IPS-20b (cell line): Measurements from ENCODE around the gene CNFN.
"Not testable (repeated sequence)": the region's sequence is repeated elsewhere in the genome, so short reads cannot be mapped to it uniquely, and the experiment has no call there.

Source experiments
- H3K27ac ChIP-seq: one replicate; pipeline ENCODE4 v1.5.1; 2013; ENCODE audit warnings: low read length
- H3K27me3 ChIP-seq: 2 replicates; pipeline ENCODE4 v1.6.1; 2013; ENCODE audit warnings: mild to moderate bottlenecking, low read length, inconsistent platforms; ENCODE audit not compliant: insufficient read depth
- H3K36me3 ChIP-seq: 2 replicates; pipeline ENCODE4 v1.6.1; 2013; ENCODE audit warnings: low read depth, mild to moderate bottlenecking, inconsistent platforms, low read length, moderate library complexity; ENCODE audit not compliant: insufficient read depth
- H3K4me1 ChIP-seq: 2 replicates; pipeline ENCODE4 v1.6.1; 2013; ENCODE audit warnings: mild to moderate bottlenecking, control low read depth, inconsistent platforms, low read length, moderate library complexity; ENCODE audit not compliant: insufficient read depth
- H3K4me3 ChIP-seq: 2 replicates; pipeline ENCODE4 v1.5.1; 2013; ENCODE audit warnings: mild to moderate bottlenecking, low read length, inconsistent platforms
- H3K9ac ChIP-seq: 2 replicates; pipeline ENCODE4 v1.6.1; 2013; ENCODE audit warnings: low read depth, mild to moderate bottlenecking, inconsistent platforms, low read length, moderate library complexity
- H3K9me3 ChIP-seq: 2 replicates; pipeline ENCODE4 v1.6.1; 2013; ENCODE audit warnings: mild to moderate bottlenecking, low read depth, low read length, inconsistent platforms; ENCODE audit not compliant: insufficient read depth

CNFN gene

DNA sequence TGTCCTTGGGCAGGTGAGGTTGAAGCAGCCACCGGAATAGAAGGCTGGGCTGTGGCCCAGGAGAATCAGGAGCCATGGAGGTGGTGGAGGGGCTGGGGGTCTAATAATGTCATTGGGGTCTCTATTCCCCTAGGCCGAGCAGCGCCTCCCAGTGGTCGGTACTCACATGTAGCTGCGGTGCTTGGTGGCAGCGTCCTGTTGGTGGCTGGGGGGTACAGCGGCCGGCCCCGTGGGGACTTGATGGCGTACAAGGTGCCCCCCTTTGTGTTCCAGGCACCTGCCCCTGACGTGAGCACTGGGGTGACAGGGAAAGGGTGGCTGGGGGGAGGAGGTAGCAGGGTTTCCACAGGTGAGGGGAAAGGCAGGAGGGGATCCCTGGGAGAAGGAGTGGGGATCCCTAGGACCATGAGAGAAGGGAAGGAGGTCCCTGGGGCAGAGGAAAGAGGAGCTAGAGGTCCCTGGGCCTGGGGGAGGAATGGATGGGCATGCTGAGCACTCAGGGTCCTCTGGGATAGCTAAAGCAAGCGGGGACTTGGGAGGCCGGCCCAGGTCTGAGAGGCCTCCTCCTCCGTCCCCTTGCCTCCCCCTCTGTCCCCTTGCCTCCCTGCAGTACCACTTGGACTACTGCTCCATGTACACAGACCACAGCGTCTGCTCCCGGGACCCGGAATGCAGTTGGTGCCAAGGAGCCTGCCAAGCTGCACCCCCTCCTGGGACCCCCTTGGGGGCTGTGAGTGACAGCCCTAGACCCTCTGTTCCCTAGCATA lies 46.6 kb downstream of the CNFN start:
- Histone ChIP-seq H3K36me3 (no peaks in the 10 kb centered on the region), H3K9me3 (no peaks in the 10 kb centered on the region), H3K27me3 (no peaks in the 10 kb centered on the region), H3K27ac (no peak overlapping the region), H3K9ac (no peak overlapping the region), H3K4me1 (no peaks in the 10 kb centered on the region), H3K4me3 (no peak overlapping the region)

DNA sequence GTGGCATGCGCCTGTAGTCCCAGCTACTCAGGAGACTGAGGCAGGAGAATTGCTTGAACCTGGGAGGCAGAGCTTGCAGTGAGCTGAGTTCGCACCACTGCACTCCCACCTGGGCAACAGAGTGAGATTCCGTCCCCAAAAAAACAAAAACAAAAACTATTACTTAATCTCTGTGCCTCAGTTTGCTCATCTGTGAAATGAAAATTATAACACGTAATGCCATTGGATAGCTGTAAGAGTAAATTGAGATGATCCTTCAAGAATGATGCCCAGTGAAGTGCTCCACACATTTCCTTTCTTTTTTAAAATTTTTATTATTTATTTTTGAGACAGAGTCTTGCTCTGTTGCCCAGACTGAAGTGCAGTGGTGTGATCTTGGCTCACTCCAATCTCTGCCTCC lies 50.2 kb downstream of the CNFN start:
- H3K36me3 ChIP-seq = peaks cover 13% of the 10 kb centered on the region
- not testable (repeated sequence) for H3K9me3 ChIP-seq, H3K4me3 ChIP-seq, H3K9ac ChIP-seq, H3K27ac ChIP-seq, H3K4me1 ChIP-seq, H3K27me3 ChIP-seq

DNA sequence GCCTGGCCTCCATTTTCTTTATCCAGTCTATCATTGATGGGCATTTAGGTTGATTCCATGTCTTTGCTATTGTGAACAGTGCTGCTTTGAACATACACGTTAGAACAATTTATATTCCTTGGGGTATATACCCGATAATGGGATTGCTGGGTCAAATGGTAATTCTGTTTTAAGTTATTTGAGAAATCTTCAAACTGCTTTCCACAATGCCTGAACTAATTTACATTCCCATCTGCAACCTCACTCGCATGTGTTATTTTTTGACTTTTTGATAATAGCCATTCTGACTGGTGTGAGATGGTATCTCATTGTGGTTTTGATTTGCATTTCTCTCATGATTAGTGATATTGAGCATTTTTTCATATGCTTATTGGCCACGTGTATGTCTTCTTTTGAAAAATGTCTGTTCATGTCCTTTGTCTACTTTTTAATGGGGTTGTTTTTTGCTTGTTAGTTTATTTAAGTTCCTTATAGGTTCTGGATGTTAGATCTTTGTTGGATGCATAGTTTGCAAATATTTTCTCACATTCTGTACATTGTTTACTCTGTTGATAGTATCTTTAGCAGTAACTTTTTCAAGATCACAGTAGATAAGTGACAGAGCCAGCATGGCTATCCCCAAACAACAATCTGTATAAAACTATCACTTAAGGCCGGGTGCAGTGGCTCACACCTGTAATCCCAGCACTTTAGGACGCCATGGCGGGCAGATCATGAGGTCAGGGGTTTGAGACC lies 50.8 kb downstream of the CNFN start:
- not testable (repeated sequence) for H3K4me3 ChIP-seq
- peaks cover 13% of the 10 kb centered on the region for H3K36me3 ChIP-seq

More for the DNA sequence above, 50.8 kb downstream of the CNFN start:
- not testable (repeated sequence) for H3K27me3 ChIP-seq, H3K4me1 ChIP-seq, H3K9me3 ChIP-seq, H3K27ac ChIP-seq, H3K9ac ChIP-seq
